GM19324 (cell line): ENCODE measurements around the gene SLCO4C1.
A peak's percentile ranks its signal among the peaks of the same experiment; 100 is the strongest.
"Not testable (repeated sequence)": the region's sequence is repeated elsewhere in the genome, so short reads cannot be mapped to it uniquely, and the experiment has no call there.

ENCODE experiments used
- ATAC-seq: cut with Tn5 transposase; IDR thresholded peaks from one replicate; pipeline ENCODE4 v1.9.1; 2021; ENCODE audit warnings: mild to moderate bottlenecking, moderate library complexity; ENCODE audit not compliant: unreplicated experiment, low FRiP score

Gene SLCO4C1, protein sequence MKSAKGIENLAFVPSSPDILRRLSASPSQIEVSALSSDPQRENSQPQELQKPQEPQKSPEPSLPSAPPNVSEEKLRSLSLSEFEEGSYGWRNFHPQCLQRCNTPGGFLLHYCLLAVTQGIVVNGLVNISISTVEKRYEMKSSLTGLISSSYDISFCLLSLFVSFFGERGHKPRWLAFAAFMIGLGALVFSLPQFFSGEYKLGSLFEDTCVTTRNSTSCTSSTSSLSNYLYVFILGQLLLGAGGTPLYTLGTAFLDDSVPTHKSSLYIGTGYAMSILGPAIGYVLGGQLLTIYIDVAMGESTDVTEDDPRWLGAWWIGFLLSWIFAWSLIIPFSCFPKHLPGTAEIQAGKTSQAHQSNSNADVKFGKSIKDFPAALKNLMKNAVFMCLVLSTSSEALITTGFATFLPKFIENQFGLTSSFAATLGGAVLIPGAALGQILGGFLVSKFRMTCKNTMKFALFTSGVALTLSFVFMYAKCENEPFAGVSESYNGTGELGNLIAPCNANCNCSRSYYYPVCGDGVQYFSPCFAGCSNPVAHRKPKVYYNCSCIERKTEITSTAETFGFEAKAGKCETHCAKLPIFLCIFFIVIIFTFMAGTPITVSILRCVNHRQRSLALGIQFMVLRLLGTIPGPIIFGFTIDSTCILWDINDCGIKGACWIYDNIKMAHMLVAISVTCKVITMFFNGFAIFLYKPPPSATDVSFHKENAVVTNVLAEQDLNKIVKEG

DNA sequence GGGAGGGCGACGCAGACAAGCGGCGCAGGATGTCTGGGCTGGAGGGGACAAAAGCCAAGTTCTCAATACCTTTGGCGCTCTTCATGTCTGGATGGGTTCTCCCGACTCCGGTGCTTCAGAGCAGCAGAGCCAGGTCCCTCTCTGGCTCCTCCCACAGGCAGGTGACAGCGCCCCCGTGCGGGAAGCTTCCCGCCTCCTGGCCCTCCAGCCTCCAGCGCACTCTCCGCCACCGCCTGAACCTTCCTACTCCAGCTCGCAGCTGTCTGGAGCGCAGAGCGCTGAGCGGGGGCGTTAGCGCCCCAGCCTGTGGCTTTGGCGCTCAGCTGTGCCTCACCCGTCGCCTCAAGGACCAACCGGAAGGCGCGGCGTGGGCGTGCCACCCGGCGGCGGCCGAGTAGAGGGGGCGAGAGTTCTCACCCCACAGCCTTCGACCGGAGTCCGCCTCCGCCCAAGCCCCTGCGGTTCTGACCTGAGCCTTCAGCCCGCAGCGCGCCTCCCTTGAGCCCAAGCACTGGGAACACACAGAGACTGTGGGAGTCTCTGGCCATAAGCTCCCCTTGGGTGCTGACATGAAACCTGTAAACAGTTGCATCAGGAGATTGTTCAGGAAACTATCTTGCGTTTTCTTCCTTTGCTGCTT, at the start of gene SLCO4C1:
TSS of gene SLCO4C1 (minus strand) at position 107 of the 640 bp plus-strand sequence. CDS start at position 85, 22 bp downstream.
- ATAC-seq, result peak; percentile 99

DNA sequence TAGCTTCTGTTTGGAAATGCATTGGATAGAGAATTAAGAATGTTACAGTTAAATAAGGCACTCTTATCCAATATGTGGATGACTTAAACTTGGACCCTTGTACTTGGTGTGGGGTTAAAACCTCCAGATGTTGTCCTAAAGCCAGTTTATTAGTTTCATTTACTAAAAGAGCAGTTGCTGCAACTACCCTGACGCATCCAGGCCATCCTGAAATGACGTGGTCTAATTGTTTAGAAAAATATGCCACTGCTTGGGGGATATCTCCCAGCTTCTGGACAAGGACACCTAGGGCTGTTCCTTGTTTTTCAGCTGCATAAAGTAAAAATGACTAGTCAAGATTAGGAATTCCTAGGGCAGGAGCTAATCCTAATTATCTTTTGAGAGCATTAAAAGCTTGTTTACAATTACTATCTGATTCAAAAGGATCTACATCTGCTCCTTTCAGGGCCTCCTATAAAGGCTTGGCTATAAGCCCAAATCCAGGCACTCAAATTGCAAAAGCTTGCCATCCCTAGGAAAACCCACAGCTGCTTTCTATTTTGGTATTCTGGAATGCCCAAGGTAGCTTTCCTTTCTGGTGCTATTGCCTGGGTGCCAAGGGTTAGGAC, 45.7 kb upstream of the SLCO4C1 start:
- ATAC-seq, result no peak

DNA sequence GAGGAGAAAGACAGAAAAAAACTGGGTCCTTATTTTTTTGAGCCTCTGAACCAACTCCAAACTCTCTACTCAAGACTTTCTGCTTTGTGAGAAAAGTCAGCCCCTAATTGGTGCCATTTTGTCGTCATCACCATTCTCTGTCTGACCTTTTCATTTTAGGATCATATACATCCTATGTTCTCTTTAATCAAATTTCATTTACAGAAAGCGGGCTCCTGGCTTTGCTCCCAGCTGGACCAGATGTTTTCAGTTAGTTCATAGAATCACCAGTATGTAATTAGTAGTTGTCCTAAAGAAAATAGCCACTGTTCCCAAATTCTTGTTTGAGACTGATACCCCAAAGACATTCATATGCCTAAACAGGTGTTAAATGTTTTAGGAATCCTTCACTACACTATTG, 28.6 kb upstream of the SLCO4C1 start:
- no peak for ATAC-seq

DNA sequence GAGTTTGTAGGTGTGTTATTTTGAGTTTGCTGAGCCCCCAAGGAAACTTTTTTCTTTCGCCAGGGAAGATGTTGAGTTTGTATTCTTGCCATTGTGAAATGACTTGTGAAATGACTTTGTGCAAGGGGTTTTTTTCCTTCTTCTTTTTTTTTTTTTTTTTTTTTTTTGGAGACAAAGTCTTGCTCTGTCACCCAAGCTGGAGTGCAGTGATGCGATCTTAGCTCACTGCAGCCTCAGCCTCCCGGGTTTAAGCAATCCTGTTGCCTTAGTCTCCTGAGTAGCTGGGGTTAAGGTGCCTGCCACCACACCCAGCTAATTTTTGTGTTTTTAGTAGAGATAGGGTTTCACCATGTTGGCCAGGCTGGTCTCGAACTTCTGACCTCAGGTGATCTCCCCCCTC, 22.7 kb upstream of the SLCO4C1 start:
- not testable (repeated sequence) for ATAC-seq

DNA sequence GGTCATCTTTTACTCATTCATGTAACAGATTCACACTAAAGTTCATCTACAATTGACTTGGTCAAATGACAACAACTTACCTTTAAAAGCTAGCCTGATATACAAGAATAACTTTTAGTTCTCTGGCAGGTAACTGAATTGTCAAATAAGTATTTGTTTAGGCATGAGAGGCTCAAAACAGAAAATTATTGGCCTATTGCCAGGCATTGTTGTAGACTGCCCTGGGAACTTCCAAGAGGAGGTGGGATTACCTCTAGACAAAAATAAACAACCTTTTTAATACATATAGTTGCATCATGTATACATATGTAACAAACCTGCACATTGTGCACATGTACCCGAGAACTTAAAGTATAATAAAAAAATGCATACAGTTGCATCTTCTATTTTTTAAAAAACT, 18.2 kb upstream of the SLCO4C1 start:
- ATAC-seq, result no peak

DNA sequence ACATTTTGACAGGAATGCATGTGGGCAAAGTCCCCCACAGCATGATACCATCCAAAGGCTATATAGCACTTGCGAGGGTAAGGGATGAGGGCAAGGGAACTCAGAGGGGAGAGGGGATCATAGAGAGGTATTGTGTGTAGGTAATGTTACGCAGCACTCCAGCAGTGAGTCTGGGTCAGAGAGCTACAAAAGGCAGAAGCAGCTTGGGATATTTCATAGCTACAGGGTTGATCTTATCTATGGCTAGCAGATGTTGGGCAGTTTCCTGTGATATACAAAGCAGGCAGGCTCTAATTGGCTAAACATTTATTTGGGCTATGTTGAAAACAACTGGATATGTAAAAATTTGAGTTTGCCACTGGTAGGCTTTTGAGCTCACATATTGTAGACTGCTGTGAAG, 17.8 kb upstream of the SLCO4C1 start:
- ATAC-seq, result no peak

DNA sequence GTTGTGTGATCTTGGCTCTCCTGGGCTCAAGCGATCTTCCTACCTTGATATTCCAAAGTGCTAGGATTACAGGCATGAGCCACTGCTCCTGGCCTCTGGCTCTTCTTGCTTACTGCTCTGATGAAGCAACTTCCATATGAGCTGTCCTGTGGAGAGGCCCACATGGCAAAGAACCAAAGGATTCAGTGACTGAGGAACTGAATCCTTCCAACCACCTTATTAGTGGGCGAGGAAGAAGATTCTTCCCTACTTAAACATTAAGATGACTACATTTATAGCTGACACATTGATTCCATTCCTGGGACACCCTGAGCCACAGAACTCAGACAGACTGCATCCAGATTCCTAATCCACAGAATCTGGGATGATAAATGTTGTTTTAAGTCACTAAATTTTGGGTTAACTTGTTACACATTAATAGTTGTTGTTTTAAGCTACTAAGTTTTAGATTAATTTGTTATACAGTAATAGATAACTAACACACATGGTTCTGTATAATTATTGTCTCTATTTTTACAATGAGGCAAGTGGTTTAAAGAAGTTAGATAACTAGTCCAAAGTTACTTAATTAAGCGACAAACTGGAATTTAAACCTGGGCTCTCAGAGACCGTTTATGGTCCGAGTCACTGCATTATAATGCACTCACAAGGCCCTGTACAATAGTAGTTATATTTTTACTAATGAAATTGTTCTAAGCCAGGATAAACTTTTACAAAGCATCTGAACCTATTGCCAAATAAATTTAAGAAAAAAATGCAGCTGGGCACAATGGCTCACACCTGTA, 16.7 kb upstream of the SLCO4C1 start:
- no peak for ATAC-seq

DNA sequence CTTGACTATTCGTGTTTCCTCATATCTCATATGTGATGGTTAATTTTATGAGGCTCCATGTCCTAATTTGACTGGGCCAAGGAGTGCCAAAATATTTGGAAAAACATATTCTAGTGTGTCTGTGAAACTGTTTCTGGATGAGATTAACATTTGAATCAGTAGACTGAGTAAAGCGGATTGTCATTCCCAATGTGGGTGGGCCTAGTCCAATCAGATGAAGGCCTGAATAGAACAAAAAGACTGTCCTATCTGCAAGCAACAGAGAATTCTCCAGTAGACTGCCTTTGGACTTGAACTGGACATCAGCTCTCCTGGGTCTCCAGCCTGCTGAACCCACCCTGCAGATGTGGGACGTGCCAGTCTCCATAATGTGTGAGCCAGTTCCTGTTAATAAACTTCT, 13.5 kb upstream of the SLCO4C1 start:
- ATAC-seq, result no peak

DNA sequence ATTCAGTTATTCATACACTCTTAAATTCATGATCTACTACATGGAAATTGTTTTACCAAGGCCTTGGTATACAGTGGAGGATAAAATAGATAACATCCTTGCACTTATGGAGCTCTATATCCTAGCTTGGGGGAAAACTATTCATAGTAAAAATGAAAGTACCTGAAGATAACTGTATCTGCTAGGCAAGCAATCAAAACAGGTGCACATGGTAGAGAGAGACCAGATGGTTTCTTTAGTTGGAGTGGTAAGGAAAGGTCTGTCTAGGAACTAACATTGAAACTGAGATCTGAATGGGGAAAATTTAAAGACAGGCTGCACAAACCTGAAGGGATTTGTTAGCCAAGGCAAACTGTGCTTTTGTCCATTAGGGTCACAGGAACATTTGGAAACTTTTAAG, 11.1 kb upstream of the SLCO4C1 start:
- ATAC-seq, result no peak

DNA sequence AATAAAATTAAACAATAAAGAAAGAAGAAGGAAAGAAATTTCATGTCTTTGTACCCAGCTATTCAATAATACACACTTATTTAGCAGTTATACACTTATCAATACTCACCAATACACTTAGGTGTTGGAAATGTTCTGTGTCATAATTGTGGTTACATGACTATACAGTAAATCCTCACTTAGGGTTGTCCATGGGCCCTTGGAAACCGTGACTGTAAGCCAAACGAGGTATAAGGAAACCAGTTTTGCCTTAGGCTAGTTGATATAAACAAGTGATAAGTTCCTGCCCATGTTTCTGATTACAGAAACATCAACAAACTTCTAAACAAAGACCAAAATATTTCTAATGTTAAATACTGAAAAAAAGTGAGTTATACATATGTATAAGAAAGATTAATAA, 10.0 kb upstream of the SLCO4C1 start:
- ATAC-seq, result no peak

DNA sequence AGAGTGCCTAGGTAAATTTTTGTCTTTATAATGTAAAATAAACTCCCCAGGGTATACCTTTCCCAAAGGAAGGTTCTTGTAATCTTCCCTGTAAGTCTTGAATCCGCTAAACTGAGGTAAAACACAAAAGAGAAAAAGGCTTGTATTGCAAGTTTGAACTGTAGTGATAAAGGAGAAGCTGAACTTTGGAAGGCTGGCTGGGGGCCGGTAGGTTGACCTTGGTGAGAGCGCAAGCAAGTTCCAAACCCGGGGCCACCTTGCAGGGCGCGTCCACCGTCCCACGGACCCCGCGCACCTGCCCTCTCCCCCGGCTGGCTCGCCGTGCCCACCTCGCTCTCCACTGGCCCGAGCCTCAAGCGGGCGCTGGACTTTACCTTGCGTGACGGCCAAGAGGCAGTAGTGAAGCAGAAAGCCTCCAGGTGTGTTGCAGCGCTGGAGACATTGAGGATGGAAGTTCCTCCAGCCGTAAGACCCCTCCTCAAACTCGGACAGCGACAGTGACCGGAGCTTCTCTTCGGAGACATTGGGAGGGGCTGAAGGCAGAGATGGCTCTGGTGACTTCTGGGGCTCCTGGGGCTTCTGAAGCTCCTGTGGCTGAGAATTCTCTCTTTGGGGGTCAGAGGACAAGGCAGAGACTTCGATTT, 428 bp downstream of the SLCO4C1 start:
- ATAC-seq, result peak; percentile 25

DNA sequence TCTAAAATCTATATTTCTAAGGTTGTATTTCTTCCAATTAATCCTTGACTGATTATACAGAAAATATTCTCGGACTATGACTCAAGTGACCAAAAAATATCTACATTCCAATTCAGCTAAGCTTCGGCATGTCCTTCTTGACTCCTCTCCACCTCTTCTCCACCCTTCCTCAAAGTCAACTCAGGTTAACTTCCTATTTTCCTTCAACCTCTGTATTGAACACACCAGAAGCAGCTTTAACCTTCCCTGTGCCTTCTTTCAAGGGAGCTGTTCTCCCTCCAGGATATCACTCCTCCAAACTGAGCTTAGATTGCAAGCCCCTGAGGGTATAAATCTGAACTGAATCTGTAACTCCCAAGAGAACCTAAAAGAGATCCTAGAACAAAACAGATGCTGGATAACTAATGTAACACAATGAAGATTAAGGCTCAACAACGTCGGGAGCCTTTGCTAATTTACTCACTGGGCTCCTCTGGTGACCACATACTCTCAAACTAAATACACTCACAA, 1.1 kb downstream of the SLCO4C1 start:
- no peak for ATAC-seq

DNA sequence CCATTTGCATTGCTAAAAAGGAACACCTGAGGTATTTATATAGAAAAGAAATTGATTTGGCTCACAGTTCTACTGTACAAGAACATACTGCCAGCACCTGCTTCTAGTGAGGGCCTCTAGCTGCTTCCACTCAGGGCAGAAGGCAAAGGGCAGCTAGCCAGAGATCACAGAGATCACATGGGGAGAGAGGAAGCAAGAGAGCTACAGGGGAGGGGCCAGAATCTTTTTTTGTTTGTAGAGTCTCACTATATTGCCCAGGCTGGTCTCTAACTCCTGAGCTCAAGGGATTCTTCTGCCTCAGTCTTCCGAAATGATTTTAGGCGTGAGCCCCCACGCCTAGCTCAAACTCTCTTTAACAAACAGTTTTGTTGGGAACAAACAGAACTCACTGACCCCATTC, 6.1 kb downstream of the SLCO4C1 start:
- no peak for ATAC-seq

DNA sequence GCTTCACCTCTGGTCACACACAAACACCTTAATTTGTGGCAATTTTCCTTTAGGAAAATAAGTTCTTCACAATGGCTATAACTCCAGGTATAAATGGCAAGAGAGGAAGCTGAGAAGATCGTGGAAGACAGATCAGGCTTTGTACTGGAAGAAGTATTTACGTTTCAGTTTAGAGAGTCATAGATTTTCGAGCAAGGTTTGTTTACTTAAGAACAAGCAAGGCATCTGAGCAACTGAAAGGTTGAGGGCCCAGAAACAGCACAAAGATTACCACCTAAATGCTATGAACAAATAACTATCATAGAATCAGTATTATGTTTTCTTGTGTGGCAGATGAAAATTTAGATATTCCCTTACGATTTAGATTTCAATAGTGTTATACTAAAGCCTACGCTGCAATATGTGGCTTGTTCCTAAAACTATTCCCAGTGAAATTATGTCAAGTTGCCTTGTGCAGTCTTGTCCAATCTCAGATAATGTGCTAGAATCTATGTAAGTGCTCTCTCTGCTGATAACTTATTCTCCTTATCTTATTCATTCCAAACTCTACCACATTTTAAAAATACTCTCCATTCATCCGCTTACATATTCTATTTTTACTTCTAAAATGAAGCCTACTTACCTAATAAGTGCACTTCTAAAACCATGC, 6.7 kb downstream of the SLCO4C1 start:
- ATAC-seq, result no peak

DNA sequence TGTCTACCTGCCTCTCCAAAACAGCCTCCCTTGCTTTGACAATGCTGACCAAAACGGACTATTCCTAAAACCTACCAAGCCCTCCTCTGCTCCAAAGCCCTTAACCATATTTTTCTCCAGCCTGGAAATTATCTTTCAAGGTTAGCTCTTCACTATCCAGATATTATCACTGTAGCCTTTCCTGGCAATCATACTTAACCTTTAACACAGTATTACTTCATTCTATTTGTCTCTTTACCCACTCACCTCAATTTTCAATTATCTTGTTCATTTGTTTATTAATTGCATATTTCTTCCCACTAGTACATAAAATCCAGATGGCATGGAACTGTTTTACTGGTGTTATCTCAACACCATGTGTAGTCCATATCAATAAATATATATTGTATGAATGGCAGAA, 7.5 kb downstream of the SLCO4C1 start:
- no peak for ATAC-seq

DNA sequence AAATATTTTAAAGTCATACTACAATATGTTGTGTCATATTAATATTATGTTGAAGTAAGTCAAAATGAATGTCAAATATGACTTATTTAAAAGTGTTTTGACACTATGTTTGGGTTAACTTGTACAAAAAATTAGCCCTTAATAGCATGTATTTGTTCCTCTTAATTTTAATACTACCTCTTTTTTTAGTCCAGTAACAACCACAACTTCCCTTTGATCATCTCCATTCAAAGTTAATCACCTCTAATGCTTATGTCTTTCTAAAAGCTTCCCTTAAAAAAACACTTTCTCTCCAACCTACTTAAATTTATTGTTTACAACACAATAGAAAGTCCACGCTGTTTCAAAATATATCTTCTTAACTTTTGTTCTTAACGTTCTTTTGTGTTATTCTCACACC, 9.6 kb downstream of the SLCO4C1 start:
- ATAC-seq, result no peak

DNA sequence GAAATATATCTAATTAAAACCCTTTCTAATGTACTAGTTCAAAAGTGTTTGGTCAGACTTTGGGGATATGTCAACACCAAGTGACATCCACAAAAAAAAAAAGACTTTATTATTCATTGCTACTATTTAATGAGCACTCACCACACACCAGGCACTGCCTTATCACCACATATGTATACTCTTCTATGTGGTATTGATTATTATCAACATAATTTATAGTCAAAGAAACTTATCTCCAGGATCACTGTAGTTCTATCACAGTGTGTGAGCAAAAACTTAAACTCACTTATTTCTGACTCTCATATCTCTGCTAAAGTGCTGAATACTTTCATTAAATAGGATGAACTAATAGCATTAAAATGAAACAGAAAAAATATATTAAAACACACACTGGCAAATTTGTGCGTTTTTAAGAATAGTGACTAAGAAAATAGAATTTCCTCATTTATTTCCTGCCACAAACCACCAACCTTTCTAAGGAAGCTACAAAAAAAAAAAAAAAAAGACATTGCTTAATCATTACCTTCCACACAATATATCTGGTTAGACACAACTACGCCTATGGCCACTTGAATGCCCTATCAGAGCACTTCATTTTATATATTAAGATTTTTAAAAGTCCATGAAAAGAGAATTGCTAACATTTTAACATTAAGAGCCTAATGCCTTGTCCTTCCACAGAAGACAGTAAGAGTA, 12.8 kb downstream of the SLCO4C1 start:
- ATAC-seq, result peak; percentile 50

DNA sequence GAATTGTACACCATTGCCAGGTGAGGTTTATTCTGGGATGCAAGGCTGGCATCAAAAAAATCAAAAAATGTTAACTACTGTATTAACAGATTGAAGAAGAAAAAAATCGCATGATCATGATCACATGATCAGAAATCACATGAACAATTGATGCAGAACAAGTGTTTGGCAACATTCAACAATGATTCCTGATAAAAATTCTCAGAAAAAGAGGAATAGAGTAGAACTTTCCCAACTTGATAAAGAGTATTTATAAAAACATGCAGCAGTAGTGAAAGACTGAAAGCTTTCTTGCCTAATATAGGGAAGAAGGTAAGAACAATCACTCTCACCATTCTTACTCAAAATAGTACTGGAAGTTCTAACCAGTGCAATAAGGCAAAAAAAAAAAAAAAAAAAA, 16.4 kb downstream of the SLCO4C1 start:
- ATAC-seq, result no peak

DNA sequence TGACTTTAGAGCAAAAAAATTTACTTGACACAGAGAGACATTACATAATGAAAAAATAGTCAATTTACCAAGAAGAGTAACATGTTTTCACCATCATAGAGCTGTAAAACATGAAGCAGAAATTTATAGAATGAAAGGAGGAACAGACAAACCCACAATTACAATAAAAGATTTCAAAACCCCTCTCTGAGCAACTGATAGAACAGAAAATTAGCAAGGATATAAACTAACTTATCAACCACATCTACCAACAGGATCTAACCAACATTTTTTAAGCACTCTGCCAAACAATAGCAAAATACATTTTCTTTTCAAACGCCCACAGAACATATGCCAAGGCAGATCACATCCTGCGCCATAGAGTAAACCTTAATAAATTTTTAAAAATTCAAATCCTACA, 17.9 kb downstream of the SLCO4C1 start:
- ATAC-seq, result no peak
